ENCODE data around the gene PDE1A. TPM values are rescaled to one million over a fixed set of nuclear protein-coding genes. Genes with fewer than 3 reads are reported as not detected.
"Not testable (repeated sequence)": the region's sequence is repeated elsewhere in the genome, so short reads cannot be mapped to it uniquely, and the experiment has no call there.

Gene PDE1A
- total RNA-seq, 1 donor from 2014 or later: 6.5 TPM

GRCh38 chr2:182410120-182410519 is 16.7 kb downstream of the PDE1A start:
- DNase-seq (ENCODE audit: low spot score): no peak

- DNase-seq (ENCODE audit: low spot score): no peak
These were observed 20.6 kb downstream of the PDE1A start for GRCh38 chr2:182406221-182406620.

- DNase-seq (ENCODE audit: low spot score): no peak
These were observed 21.8 kb downstream of the PDE1A start for GRCh38 chr2:182404975-182405561.

GRCh38 chr2:182404092-182404491 is 22.7 kb downstream of the PDE1A start:
- DNase-seq (ENCODE audit: low spot score): no peak

GRCh38 chr2:182393270-182393760 is 33.5 kb downstream of the PDE1A start:
- no peak for DNase-seq (ENCODE audit: low spot score)

- no peak for DNase-seq (ENCODE audit: low spot score)
These were observed 35.4 kb downstream of the PDE1A start for GRCh38 chr2:182391443-182391842.

- not testable (repeated sequence) for DNase-seq (ENCODE audit: low spot score)
These were observed 40.5 kb downstream of the PDE1A start for GRCh38 chr2:182386267-182386880.

- DNase-seq (ENCODE audit: low spot score): no peak
These were observed 42.0 kb downstream of the PDE1A start for GRCh38 chr2:182384860-182385259.

GRCh38 chr2:182381225-182381624 is 45.6 kb downstream of the PDE1A start:
- no peak for DNase-seq (ENCODE audit: low spot score)

GRCh38 chr2:182379241-182379640 is 47.6 kb downstream of the PDE1A start:
- DNase-seq (ENCODE audit: low spot score): peak; percentile 90

- peak; percentile 4 for DNase-seq (ENCODE audit: low spot score)
These were observed 48.1 kb downstream of the PDE1A start for GRCh38 chr2:182378759-182379158.

GRCh38 chr2:182377467-182377866 is 49.4 kb downstream of the PDE1A start:
- no peak for DNase-seq (ENCODE audit: low spot score)

- DNase-seq (ENCODE audit: low spot score): no peak
These were observed 51.0 kb downstream of the PDE1A start for GRCh38 chr2:182375862-182376261.

- DNase-seq (ENCODE audit: low spot score): peak; percentile 52
These were observed 54.2 kb downstream of the PDE1A start for GRCh38 chr2:182372661-182373060.

GRCh38 chr2:182368996-182369395 is 57.8 kb downstream of the PDE1A start:
- no peak for DNase-seq (ENCODE audit: low spot score)

- no peak for DNase-seq (ENCODE audit: low spot score)
These were observed 58.4 kb downstream of the PDE1A start for GRCh38 chr2:182368446-182368845.

- DNase-seq (ENCODE audit: low spot score): no peak
These were observed 59.4 kb downstream of the PDE1A start for GRCh38 chr2:182367401-182367800.

- DNase-seq (ENCODE audit: low spot score): no peak
These were observed 60.2 kb downstream of the PDE1A start for GRCh38 chr2:182366628-182367027.

GRCh38 chr2:182365855-182366254 is 61.0 kb downstream of the PDE1A start:
- DNase-seq (ENCODE audit: low spot score): no peak

- no peak for DNase-seq (ENCODE audit: low spot score)
These were observed 65.4 kb downstream of the PDE1A start for GRCh38 chr2:182361477-182361876.

- no peak for DNase-seq (ENCODE audit: low spot score)
These were observed 66.1 kb downstream of the PDE1A start for GRCh38 chr2:182360663-182361260.

- DNase-seq (ENCODE audit: low spot score): peak; percentile 77
These were observed 66.7 kb downstream of the PDE1A start for GRCh38 chr2:182359990-182360662.
